ENCODE measurements around the gene FXR2. TPM values are rescaled to one million over a fixed set of nuclear protein-coding genes. Genes with fewer than 3 reads are reported as not detected.
"Not testable (repeated sequence)": the region's sequence is repeated elsewhere in the genome, so short reads cannot be mapped to it uniquely, and the experiment has no call there.

The FXR2 gene
- total and polyA plus RNA-seq, 9 of the 15 experiments (the other 6 are each of a cell fraction or from before 2014, with no cell fraction given): 2.0 to 49.3 (median 24.5) TPM

- FAIRE-seq: no peak
Measured at GRCh38 chr17:7626307-7626706, 11.6 kb upstream of the FXR2 start.

DNA sequence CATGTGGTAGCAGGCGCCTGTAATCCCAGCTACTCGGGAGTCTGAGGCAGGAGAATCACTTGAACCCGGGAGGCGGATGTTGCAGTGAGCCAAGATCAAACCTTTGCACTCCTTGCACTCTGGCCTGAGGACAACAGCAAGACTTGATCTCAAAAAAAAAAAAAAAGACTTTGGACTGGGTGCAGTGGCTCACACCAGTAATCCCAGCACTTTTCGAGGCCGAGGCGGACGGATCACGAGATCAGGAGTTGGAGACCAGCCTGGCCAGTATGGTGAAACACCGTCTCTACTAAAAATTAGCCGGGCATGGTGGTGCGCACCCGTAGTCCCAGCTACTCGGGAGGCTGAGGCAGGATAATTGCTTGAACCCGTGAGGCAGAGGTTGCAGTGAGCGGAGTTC, 11.1 kb upstream of the FXR2 start:
- H3K4me1 ChIP-seq (replicated peaks in 1 of 2; ENCODE audit: control insufficient read depth in 2 of 2, insufficient read depth in 2 of 2, low read length in 2 of 2): peaks cover 0 to 17% of the 10 kb centered on the region in 2 experiments; a peak in 4 of 5 replicates
- WGBS (ENCODE audit: insufficient coverage, low coverage, missing lambda C conversion rate): 85% methylated on average over 4 of the region's 16 CpGs
- H4K20me1 ChIP-seq (replicated peaks; ENCODE audit: control insufficient read depth, insufficient read depth, low read length); H3K9me1 ChIP-seq (ENCODE audit: control insufficient read depth, insufficient read depth, low read length); H3K27me3 ChIP-seq (ENCODE audit: control insufficient read depth in 2 of 2, insufficient read depth in 2 of 2, low read length in 2 of 2); BruUV-seq (replicated peaks); CTCF ChIA-PET (ENCODE audit: low intra/inter-chr PET ratio); H3K4me2 ChIP-seq (ENCODE audit: insufficient read depth, low read length); in situ Hi-C loops (cut with MboI); H3K9me3 ChIP-seq (replicated peaks; ENCODE audit: control insufficient read depth, insufficient read depth, low read depth, low read length); H3K9ac ChIP-seq (ENCODE audit: insufficient read depth in 1 of 2, low read depth in 2 of 2, low read length in 2 of 2); DNase-seq (ENCODE audit: extremely low read depth in 1 of 4, low spot score in 3 of 4); H3K36me3 ChIP-seq (ENCODE audit: control insufficient read depth, insufficient read depth, low read length); H3K79me2 ChIP-seq (ENCODE audit: control insufficient read depth, insufficient read depth, low read length); H3K27ac ChIP-seq (ENCODE audit: extremely low read depth, low read depth, low read length); H2AFZ ChIP-seq (ENCODE audit: low read depth, low read length); ATAC-seq; H3K4me3 ChIP-seq; intact Hi-C loops (cut with micrococcal nuclease); FAIRE-seq: not testable (repeated sequence)
- POLR2A ChIA-PET: interaction anchor here (3.5 kb wide), 1 partner anchor 61 kb away, joined by 38 read pairs; the partner anchor contains the start of genes TP53 and WRAP53

More at GRCh38 chr17:7626307-7626706, 11.6 kb upstream of the FXR2 start:
- CTCF ChIA-PET (ENCODE audit: low intra/inter-chr PET ratio): no interaction called here
- WGBS (ENCODE audit: insufficient coverage, low coverage, missing lambda C conversion rate): 66% methylated on average over 6 of the region's 7 CpGs
- intact Hi-C loops (cut with micrococcal nuclease) (no loop called here), in situ Hi-C loops (cut with MboI) (no loop called here)
- Histone ChIP-seq H3K27ac (ENCODE audit: extremely low read depth, low read depth, low read length) (no peak overlapping the region), H3K9me1 (ENCODE audit: control insufficient read depth, insufficient read depth, low read length) (no peaks in the 10 kb centered on the region), H4K20me1 (replicated peaks; ENCODE audit: control insufficient read depth, insufficient read depth, low read length) (no peaks in the 10 kb centered on the region), H3K79me2 (ENCODE audit: control insufficient read depth, insufficient read depth, low read length) (no peaks in the 10 kb centered on the region), H3K9ac (ENCODE audit: insufficient read depth in 1 of 2, low read depth in 2 of 2, low read length in 2 of 2) (no peak overlapping the region), H2AFZ (ENCODE audit: low read depth, low read length) (no peak overlapping the region), H3K27me3 (ENCODE audit: control insufficient read depth in 2 of 2, insufficient read depth in 2 of 2, low read length in 2 of 2) (no peaks in the 10 kb centered on the region), H3K4me1 (replicated peaks in 1 of 2; ENCODE audit: control insufficient read depth in 2 of 2, insufficient read depth in 2 of 2, low read length in 2 of 2) (peaks cover 0 to 17% of the 10 kb centered on the region in 2 experiments; a peak in 4 of 5 replicates), H3K4me2 (ENCODE audit: insufficient read depth, low read length) (no peak overlapping the region), H3K4me3 (no peak overlapping the region), H3K36me3 (ENCODE audit: control insufficient read depth, insufficient read depth, low read length) (no peaks in the 10 kb centered on the region), H3K9me3 (replicated peaks; ENCODE audit: control insufficient read depth, insufficient read depth, low read depth, low read length) (no peaks in the 10 kb centered on the region)
- DNase-seq (ENCODE audit: extremely low read depth in 1 of 4, low spot score in 3 of 4) (no peak), ATAC-seq (no peak)
- no TSS peak for BruUV-seq (replicated peaks)
- POLR2A ChIA-PET: interaction anchor here (0.7 to 3.5 kb wide), 2 partner anchors 11 to 60 kb away, joined by 5 to 38 read pairs; partner anchors contain the start of genes TP53 and WRAP53
- TF ChIP-seq, protein P1, sequence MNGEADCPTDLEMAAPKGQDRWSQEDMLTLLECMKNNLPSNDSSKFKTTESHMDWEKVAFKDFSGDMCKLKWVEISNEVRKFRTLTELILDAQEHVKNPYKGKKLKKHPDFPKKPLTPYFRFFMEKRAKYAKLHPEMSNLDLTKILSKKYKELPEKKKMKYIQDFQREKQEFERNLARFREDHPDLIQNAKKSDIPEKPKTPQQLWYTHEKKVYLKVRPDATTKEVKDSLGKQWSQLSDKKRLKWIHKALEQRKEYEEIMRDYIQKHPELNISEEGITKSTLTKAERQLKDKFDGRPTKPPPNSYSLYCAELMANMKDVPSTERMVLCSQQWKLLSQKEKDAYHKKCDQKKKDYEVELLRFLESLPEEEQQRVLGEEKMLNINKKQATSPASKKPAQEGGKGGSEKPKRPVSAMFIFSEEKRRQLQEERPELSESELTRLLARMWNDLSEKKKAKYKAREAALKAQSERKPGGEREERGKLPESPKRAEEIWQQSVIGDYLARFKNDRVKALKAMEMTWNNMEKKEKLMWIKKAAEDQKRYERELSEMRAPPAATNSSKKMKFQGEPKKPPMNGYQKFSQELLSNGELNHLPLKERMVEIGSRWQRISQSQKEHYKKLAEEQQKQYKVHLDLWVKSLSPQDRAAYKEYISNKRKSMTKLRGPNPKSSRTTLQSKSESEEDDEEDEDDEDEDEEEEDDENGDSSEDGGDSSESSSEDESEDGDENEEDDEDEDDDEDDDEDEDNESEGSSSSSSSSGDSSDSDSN (IDR thresholded peaks at IDR 0.05; ENCODE audit: borderline replicate concordance in 1 of 2, low read depth in 2 of 2, low read length in 2 of 2): no peak
- TF ChIP-seq SREBF2 (CRISPR knock-in tag; IDR thresholded peaks at IDR 0.05) (no peak), PURB (CRISPR knock-in tag; IDR thresholded peaks at IDR 0.05; ENCODE audit: low read depth) (no peak), ZNF140 (CRISPR knock-in tag; IDR thresholded peaks at IDR 0.05) (no peak), YY1 (IDR thresholded peaks at IDR 0.05; ENCODE audit: borderline replicate concordance in 1 of 3, control insufficient read depth in 1 of 3, extremely low read depth in 1 of 3, insufficient read depth in 3 of 3, insufficient read length in 1 of 3, insufficient replicate concordance in 2 of 3, low read depth in 1 of 3, low read length in 2 of 3) (no peak)
- TF ChIP-seq, protein P2, sequence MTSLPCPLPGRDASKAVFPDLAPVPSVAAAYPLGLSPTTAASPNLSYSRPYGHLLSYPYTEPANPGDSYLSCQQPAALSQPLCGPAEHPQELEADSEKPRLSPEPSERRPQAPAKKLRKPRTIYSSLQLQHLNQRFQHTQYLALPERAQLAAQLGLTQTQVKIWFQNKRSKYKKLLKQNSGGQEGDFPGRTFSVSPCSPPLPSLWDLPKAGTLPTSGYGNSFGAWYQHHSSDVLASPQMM (CRISPR knock-in tag; IDR thresholded peaks at IDR 0.05): no peak
- TF ChIP-seq, protein P3, sequence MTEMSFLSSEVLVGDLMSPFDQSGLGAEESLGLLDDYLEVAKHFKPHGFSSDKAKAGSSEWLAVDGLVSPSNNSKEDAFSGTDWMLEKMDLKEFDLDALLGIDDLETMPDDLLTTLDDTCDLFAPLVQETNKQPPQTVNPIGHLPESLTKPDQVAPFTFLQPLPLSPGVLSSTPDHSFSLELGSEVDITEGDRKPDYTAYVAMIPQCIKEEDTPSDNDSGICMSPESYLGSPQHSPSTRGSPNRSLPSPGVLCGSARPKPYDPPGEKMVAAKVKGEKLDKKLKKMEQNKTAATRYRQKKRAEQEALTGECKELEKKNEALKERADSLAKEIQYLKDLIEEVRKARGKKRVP (CRISPR knock-in tag; IDR thresholded peaks at IDR 0.05): no peak
- TF ChIP-seq, protein P4, sequence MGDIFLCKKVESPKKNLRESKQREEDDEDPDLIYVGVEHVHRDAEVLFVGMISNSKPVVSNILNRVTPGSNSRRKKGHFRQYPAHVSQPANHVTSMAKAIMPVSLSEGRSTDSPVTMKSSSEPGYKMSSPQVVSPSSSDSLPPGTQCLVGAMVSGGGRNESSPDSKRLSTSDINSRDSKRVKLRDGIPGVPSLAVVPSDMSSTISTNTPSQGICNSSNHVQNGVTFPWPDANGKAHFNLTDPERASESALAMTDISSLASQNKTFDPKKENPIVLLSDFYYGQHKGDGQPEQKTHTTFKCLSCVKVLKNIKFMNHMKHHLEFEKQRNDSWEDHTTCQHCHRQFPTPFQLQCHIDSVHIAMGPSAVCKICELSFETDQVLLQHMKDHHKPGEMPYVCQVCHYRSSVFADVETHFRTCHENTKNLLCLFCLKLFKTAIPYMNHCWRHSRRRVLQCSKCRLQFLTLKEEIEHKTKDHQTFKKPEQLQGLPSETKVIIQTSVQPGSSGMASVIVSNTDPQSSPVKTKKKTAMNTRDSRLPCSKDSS (IDR thresholded peaks at IDR 0.05; ENCODE audit: low read depth, partially characterized antibody): no peak

Data from K562 (cell line).